ENCODE data around the gene ZNF101.

The ZNF101 gene

DNA sequence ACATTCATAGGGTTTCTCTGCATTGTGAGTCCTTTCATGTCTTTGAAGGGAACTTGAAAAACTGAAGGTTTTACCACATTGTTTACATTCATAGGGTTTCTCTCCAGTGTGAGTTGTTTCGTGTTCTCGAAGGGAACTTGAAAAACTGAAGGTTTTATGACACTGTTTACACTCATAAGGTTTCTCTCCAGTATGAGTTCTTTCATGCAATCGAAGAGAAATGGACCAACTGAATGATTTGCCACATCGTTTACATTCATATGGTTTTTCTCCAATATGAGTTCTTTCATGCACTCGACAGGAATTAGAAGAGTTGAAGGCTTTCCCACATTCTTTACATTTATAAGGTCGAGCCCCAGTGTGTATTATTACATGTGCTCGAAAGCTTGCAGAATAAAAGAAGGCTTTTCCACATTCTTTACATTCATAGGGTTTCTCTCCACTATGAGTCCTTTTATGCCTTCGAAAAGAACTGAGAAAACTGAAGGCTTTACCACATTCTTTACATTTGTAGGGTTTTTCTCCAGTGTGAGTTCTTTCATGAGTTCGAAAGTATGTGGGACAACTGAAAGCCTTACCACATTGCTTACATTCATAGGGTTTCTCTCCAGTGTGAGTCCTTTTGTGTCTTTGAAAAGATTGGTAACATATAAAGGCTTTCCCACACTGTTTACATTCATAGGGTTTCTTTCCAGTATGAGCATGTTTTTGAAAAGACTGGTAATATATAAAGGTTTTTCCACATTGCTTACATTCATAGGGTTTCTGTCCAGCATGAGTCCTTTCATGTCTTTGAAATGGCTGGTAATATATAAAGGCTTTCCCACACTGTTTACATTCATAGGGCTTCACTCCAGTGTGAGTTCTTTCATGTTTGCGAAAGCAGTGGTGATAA, 43.5 kb downstream of the ZNF101 start:
- no peak for DNase-seq (ENCODE audit: low read depth)

DNA sequence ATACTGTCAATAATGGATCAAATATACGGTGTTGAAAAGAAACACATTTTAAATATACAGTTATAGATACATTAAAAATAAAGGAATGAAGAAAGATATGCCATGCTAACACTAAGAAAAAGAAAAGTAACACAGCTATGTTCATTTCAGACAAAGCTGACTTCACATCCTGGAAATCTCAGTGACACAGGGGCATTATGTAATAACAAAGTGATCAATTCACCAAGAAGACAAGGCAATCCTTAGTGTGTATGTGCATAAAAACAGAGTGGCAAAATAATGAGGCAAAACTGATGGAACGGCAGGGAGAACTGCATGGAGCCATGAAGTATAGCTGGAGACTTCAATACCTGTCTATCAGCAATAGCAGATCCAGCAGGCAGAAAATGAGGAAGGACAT, 51.2 kb downstream of the ZNF101 start:
- no peak for DNase-seq (ENCODE audit: low read depth)

DNA sequence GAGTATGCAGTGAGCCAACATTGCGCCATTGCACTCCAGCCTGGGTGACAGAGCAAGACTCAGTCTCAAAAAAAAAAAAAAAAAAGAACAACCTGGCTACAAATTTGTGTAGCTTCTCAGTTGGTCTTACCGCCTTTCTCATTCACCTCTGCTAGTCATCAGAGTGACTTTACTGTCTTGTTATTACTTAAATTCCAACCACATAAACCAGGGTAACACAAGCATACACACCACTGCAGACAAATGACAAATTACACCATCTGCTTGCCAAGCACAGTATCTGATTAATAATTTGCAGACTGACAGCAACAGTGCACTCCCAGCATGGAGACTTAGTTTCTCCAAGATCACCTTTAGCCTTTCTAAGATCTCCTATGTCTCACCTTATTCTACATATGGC, 53.3 kb downstream of the ZNF101 start:
- DNase-seq (ENCODE audit: low read depth) = no peak

DNA sequence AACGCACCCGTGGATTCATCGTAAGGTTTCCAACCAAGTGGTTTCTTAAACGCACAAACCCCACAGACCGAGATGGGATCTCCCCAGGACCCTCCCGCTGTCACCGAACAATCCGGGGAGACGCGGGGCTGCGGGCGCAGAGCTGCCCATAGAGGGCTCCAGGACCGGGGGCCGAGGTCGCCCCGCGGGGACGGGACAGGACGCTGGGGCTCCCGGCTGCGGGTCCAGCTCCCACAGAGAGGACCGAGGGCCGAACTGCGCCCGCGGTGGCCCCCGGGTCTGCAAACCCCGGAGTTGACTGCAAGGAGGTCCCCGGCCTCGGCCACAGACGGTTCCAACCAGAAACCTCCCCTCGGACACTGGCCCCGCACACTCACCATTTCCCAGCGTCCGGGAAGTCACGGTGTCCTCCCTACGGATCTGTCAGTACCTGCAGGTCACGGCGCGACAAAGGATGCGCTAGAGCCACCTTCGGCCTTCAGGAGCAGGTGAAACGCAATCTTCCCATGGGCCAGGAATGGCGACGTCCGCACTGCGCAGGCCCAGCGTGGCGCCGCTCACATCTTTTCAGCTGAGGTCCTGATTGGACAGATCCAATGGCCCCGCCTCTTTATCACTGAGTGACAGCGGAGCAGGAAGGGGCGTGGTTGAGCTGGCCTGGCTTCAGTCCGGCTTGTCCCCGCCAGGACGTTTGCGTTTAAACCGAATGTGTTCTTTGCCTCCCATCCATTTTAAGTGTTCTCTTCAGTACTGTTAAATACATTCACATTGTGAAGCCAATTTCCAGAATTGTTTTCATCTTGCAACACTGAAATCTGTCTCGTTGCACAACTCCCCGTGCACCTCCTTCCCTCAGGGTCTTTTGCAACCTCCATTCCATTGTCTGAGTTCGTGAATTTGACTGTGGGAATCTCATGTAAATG, 64.2 kb downstream of the ZNF101 start, which contains the start of gene ZNF14:
ZNF14 (minus strand) TSS at position 534 of the 923 bp plus-strand sequence; CDS start at position 380, 154 bp downstream.
- DNase-seq (ENCODE audit: low read depth) = peak; percentile 84

Data from activated T-helper 9 cell treated with anti-CD3 and anti-CD28 coated beads, Interleukin-2, amount 50 U/mL, for 16 hours (primary cell).